Astrocyte (in vitro differentiated cells and primary cell): ENCODE results near the gene KRTAP20-4. TPM values are rescaled to one million over a fixed set of nuclear protein-coding genes. Genes with fewer than 3 reads are reported as not detected.

ENCODE experiments used
- DNase-seq: peaks from one replicate; pipeline ENCODE4 v3.0.0-alpha.2; 2010; ENCODE audit warnings: low read depth
- FAIRE-seq: peaks from 2 replicates; lab custom pipeline; 2011; peaks lifted over from hg19 to GRCh38; lab: Jason Lieb, UNC
- H2AFZ ChIP-seq: 2 replicates; pipeline ENCODE4 v1.6.0; 2012; ENCODE audit warnings: low read depth, low read length, inconsistent platforms
- H3K27ac ChIP-seq: 2 replicates; pipeline ENCODE4 v1.5.1; 2011; ENCODE audit warnings: low read depth, low read length, inconsistent platforms
- H3K27me3 ChIP-seq: 2 replicates; pipeline ENCODE4 v1.6.0; 2011; ENCODE audit warnings: low read length, inconsistent platforms; ENCODE audit not compliant: insufficient read depth
- H3K36me3 ChIP-seq: 2 replicates; pipeline ENCODE4 v1.5.1; 2011; ENCODE audit warnings: low read length, inconsistent platforms; ENCODE audit not compliant: insufficient read depth
- H3K4me1 ChIP-seq: 2 replicates; pipeline ENCODE4 v1.5.1; 2011; ENCODE audit warnings: low read length, inconsistent platforms; ENCODE audit not compliant: insufficient read depth
- H3K4me2 ChIP-seq: 2 replicates; pipeline ENCODE4 v1.6.0; 2012; ENCODE audit warnings: low read length, inconsistent platforms
- H3K4me3 ChIP-seq: 2 replicates; pipeline ENCODE4 v1.5.1; 2011; ENCODE audit warnings: low read depth, mild to moderate bottlenecking, low read length, inconsistent platforms; ENCODE audit not compliant: insufficient read depth
- H3K79me2 ChIP-seq: 2 replicates; pipeline ENCODE4 v1.6.0; 2012; ENCODE audit warnings: mild to moderate bottlenecking, low read length, inconsistent platforms; ENCODE audit not compliant: insufficient read depth
- H3K9ac ChIP-seq: 2 replicates; pipeline ENCODE4 v1.6.0; 2012; ENCODE audit warnings: mild to moderate bottlenecking, low read length, inconsistent platforms
- H3K9me3 ChIP-seq: 2 replicates; pipeline ENCODE4 v1.5.1; 2012; ENCODE audit warnings: low read depth, mild to moderate bottlenecking, low read length, inconsistent platforms; ENCODE audit not compliant: insufficient read depth
- H4K20me1 ChIP-seq: 2 replicates; pipeline ENCODE4 v1.6.0; 2012; ENCODE audit warnings: low read length, inconsistent platforms; ENCODE audit not compliant: insufficient read depth
- H3K27ac Mint-ChIP-seq: one replicate; pipeline ENCODE4 v1.8.0; 2021; ENCODE audit warnings: mild to moderate bottlenecking, mixed read lengths; ENCODE audit not compliant: unreplicated experiment
- H3K27me3 Mint-ChIP-seq: one replicate; pipeline ENCODE4 v1.8.0; 2021; ENCODE audit warnings: low read depth, mixed read lengths; ENCODE audit not compliant: unreplicated experiment
- H3K36me3 Mint-ChIP-seq: one replicate; pipeline ENCODE4 v1.8.0; 2021; ENCODE audit warnings: low read depth, mixed read lengths; ENCODE audit not compliant: unreplicated experiment
- H3K4me1 Mint-ChIP-seq: one replicate; pipeline ENCODE4 v1.8.0; 2021; ENCODE audit warnings: low read depth, mixed read lengths; ENCODE audit not compliant: unreplicated experiment
- H3K4me3 Mint-ChIP-seq: one replicate; pipeline ENCODE4 v1.8.0; 2021; ENCODE audit warnings: mild to moderate bottlenecking, moderate library complexity, mixed read lengths; ENCODE audit not compliant: unreplicated experiment
- H3K9me3 Mint-ChIP-seq: one replicate; pipeline ENCODE4 v1.8.0; 2021; ENCODE audit warnings: mild to moderate bottlenecking, mixed read lengths; ENCODE audit not compliant: unreplicated experiment
- EZH2 ChIP-seq: IDR thresholded peaks from 2 replicates; pipeline ENCODE4 v1.6.1; 2012; ENCODE audit warnings: mild to moderate bottlenecking, low read length, inconsistent platforms; ENCODE audit not compliant: insufficient read depth
- total RNA-seq: library from RNA; stranded (reverse); gene quantifications from 2 replicates; pipeline ENCODE4 v1.2.1, GENCODE V29; 2021
- TF ChIP-seq, protein P1 (sequence below): IDR thresholded peaks from 2 replicates; pipeline ENCODE4 v1.5.1; 2011; ENCODE audit warnings: low read depth, mild to moderate bottlenecking, inconsistent platforms, low read length, moderate library complexity; ENCODE audit not compliant: insufficient read depth

The KRTAP20-4 gene
- total RNA-seq, 1 donor from 2014 or later = not detected

- no peak for FAIRE-seq
- no peak overlapping the region for H3K27ac ChIP-seq
These were observed 5.2 kb upstream of the KRTAP20-4 start for GRCh38 chr21:30615199-30615598.

GRCh38 chr21:30616125-30616524 is 4.3 kb upstream of the KRTAP20-4 start, which contains the start of gene KRTAP20-1:
KRTAP20-1 (plus strand) TSS chr21:30616425; CDS start chr21:30616455, 30 bp downstream.
- DNase-seq (no peak), FAIRE-seq (no peak)
- Mint-ChIP-seq H3K9me3 (no peaks in the 10 kb centered on the region), H3K27ac (no peak within 1 kb of the TSS), H3K27me3 (no peaks in the 10 kb centered on the region), H3K36me3 (no peaks in the 10 kb centered on the region), H3K4me3 (no peak within 1 kb of the TSS), H3K4me1 (no peaks in the 10 kb centered on the region)
- Histone ChIP-seq H3K4me1 (no peaks in the 10 kb centered on the region), H3K9ac (no peak within 1 kb of the TSS), H3K27ac (no peak within 1 kb of the TSS), H3K79me2 (no peaks in the 10 kb centered on the region), H3K4me2 (no peak within 1 kb of the TSS), H4K20me1 (no peaks in the 10 kb centered on the region), H3K27me3 (no peaks in the 10 kb centered on the region), H3K9me3 (peaks cover 7% of the 10 kb centered on the region), H3K4me3 (no peak within 1 kb of the TSS), H3K36me3 (no peaks in the 10 kb centered on the region), H2AFZ (no peak within 1 kb of the TSS)
- TF ChIP-seq, protein P1, sequence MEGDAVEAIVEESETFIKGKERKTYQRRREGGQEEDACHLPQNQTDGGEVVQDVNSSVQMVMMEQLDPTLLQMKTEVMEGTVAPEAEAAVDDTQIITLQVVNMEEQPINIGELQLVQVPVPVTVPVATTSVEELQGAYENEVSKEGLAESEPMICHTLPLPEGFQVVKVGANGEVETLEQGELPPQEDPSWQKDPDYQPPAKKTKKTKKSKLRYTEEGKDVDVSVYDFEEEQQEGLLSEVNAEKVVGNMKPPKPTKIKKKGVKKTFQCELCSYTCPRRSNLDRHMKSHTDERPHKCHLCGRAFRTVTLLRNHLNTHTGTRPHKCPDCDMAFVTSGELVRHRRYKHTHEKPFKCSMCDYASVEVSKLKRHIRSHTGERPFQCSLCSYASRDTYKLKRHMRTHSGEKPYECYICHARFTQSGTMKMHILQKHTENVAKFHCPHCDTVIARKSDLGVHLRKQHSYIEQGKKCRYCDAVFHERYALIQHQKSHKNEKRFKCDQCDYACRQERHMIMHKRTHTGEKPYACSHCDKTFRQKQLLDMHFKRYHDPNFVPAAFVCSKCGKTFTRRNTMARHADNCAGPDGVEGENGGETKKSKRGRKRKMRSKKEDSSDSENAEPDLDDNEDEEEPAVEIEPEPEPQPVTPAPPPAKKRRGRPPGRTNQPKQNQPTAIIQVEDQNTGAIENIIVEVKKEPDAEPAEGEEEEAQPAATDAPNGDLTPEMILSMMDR = no peak
- TF ChIP-seq EZH2 = no peak

More at GRCh38 chr21:30615199-30615598, 5.2 kb upstream of the KRTAP20-4 start:
- H3K79me2 ChIP-seq = no peaks in the 10 kb centered on the region
- DNase-seq = no peak
- H3K36me3 ChIP-seq = no peaks in the 10 kb centered on the region
- no peaks in the 10 kb centered on the region for H3K27me3 ChIP-seq
- no peak overlapping the region for H3K4me3 ChIP-seq
- no peak overlapping the region for H3K27ac Mint-ChIP-seq
- no peak overlapping the region for H3K9ac ChIP-seq
- H3K36me3 Mint-ChIP-seq = no peaks in the 10 kb centered on the region
- no peaks in the 10 kb centered on the region for H3K9me3 Mint-ChIP-seq
- no peaks in the 10 kb centered on the region for H3K4me1 Mint-ChIP-seq
- H3K9me3 ChIP-seq = peaks cover 5% of the 10 kb centered on the region
- H3K4me2 ChIP-seq = no peak overlapping the region
- H3K4me3 Mint-ChIP-seq = no peak overlapping the region
- H2AFZ ChIP-seq = no peak overlapping the region
- TF ChIP-seq EZH2 = no peak
- TF ChIP-seq, protein P1 = no peak
- no peaks in the 10 kb centered on the region for H4K20me1 ChIP-seq
- no peaks in the 10 kb centered on the region for H3K27me3 Mint-ChIP-seq
- no peaks in the 10 kb centered on the region for H3K4me1 ChIP-seq

DNA sequence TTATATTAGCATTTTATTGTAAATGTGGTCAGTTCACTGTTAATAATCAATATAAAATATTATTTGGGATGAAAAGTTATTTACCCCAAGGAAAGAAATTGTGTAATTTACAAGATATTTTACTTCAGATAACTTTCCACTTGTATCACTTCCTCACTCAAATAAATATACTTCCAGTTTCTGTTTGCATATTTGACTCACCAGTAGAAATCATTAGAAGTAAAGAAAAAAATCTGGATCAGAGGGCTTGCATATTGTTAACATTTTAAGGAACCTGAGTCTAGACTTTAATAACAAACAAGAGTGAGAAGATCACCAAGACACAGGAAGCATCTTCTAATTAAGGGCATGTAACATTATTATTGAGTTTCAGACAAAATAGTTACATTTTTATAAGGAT is 347 bp upstream of the KRTAP20-4 start:
- no peaks in the 10 kb centered on the region for H3K4me1 ChIP-seq
- DNase-seq (no peak), FAIRE-seq (no peak)
- no peaks in the 10 kb centered on the region for H3K79me2 ChIP-seq
- Mint-ChIP-seq H3K4me1 (no peaks in the 10 kb centered on the region), H3K36me3 (no peaks in the 10 kb centered on the region), H3K27ac (no peak overlapping the region), H3K27me3 (no peaks in the 10 kb centered on the region), H3K9me3 (peaks cover 4% of the 10 kb centered on the region), H3K4me3 (no peak overlapping the region)
- no peaks in the 10 kb centered on the region for H3K27me3 ChIP-seq
- no peaks in the 10 kb centered on the region for H4K20me1 ChIP-seq
- no peak overlapping the region for H3K9ac ChIP-seq
- no peak overlapping the region for H3K27ac ChIP-seq
- H3K4me3 ChIP-seq = no peak overlapping the region
- TF ChIP-seq EZH2 = no peak
- H3K36me3 ChIP-seq = no peaks in the 10 kb centered on the region
- no peak overlapping the region for H3K4me2 ChIP-seq
- no peak overlapping the region for H2AFZ ChIP-seq
- H3K9me3 ChIP-seq = peaks cover 2% of the 10 kb centered on the region
